KMS-11 (cell line): ENCODE data around the gene CAPN1.
"Not testable (repeated sequence)": the region's sequence is repeated elsewhere in the genome, so short reads cannot be mapped to it uniquely, and the experiment has no call there.

Experiments
- H2AFZ ChIP-seq: fragments of 200-600 bp; sonication (generic); 2 replicates; pipeline ENCODE4 v1.6.1; 2016; ENCODE audit warnings: antibody characterized with exemption, mixed run types, low read depth
- H3K27ac ChIP-seq: fragments of 200-600 bp; sonication (generic); 2 replicates; pipeline ENCODE4 v1.6.1; 2016; ENCODE audit warnings: mild to moderate bottlenecking, mixed run types
- H3K27me3 ChIP-seq: fragments of 200-600 bp; sonication (generic); 2 replicates; pipeline ENCODE4 v1.6.1; 2017; ENCODE audit warnings: mild to moderate bottlenecking, low read depth, mixed run types, moderate library complexity; ENCODE audit not compliant: insufficient read depth
- H3K36me3 ChIP-seq: fragments of 200-600 bp; sonication (generic); 2 replicates; pipeline ENCODE4 v1.6.1; 2017; ENCODE audit warnings: mild to moderate bottlenecking, mixed run types; ENCODE audit not compliant: insufficient read depth
- H3K4me1 ChIP-seq: fragments of 200-600 bp; sonication (generic); 2 replicates; pipeline ENCODE4 v1.6.1; 2016; ENCODE audit warnings: mild to moderate bottlenecking, low read depth, mixed run types; ENCODE audit not compliant: poor library complexity, severe bottlenecking
- H3K4me2 ChIP-seq: fragments of 200-600 bp; sonication (generic); 2 replicates; pipeline ENCODE4 v1.7.0; 2016; ENCODE audit warnings: mild to moderate bottlenecking, mixed run types
- H3K4me3 ChIP-seq: fragments of 200-600 bp; sonication (generic); IDR thresholded peaks from 2 replicates; pipeline ENCODE4 v1.6.1; 2017; ENCODE audit warnings: low read depth, low read length, mixed read lengths; ENCODE audit not compliant: insufficient read depth
- H3K79me2 ChIP-seq: fragments of 200-600 bp; sonication (generic); 2 replicates; pipeline ENCODE4 v1.6.1; 2016; ENCODE audit warnings: low read depth, mixed run types; ENCODE audit not compliant: insufficient read depth
- H3K9ac ChIP-seq: fragments of 200-600 bp; sonication (generic); 2 replicates; pipeline ENCODE4 v1.6.1; 2016; ENCODE audit warnings: mild to moderate bottlenecking, mixed run types
- H4K20me1 ChIP-seq: fragments of 200-600 bp; sonication (generic); 2 replicates; pipeline ENCODE4 v1.6.1; 2016; ENCODE audit warnings: mild to moderate bottlenecking, mixed run types; ENCODE audit not compliant: insufficient read depth
- CTCF ChIP-seq: fragments of 200-600 bp; sonication (generic); conservative IDR thresholded peaks from 2 replicates; pipeline ENCODE4 v1.6.1; 2017; ENCODE audit warnings: low read depth, mild to moderate bottlenecking, antibody characterized with exemption, low read length, moderate library complexity, mixed read lengths

The CAPN1 gene

GRCh38 chr11:65141896-65142494 lies 39.7 kb upstream of the CAPN1 start:
- H3K27me3 ChIP-seq = no peaks in the 10 kb centered on the region
- no peak overlapping the region for H3K9ac ChIP-seq
- no peak overlapping the region for H3K4me2 ChIP-seq
- no peaks in the 10 kb centered on the region for H3K4me1 ChIP-seq
- no peak overlapping the region for H3K4me3 ChIP-seq
- TF ChIP-seq CTCF = no peak
- H2AFZ ChIP-seq = no peak overlapping the region
- H3K36me3 ChIP-seq = no peaks in the 10 kb centered on the region
- H3K79me2 ChIP-seq = no peaks in the 10 kb centered on the region
- H4K20me1 ChIP-seq = no peaks in the 10 kb centered on the region
- no peak overlapping the region for H3K27ac ChIP-seq

GRCh38 chr11:65147352-65148075 lies 34.2 kb upstream of the CAPN1 start:
- no peaks in the 10 kb centered on the region for H3K36me3 ChIP-seq
- TF ChIP-seq CTCF = no peak
- H3K27ac ChIP-seq = no peak overlapping the region
- no peaks in the 10 kb centered on the region for H3K27me3 ChIP-seq
- no peak overlapping the region for H3K4me3 ChIP-seq
- H2AFZ ChIP-seq = no peak overlapping the region
- no peaks in the 10 kb centered on the region for H3K79me2 ChIP-seq
- no peaks in the 10 kb centered on the region for H3K4me1 ChIP-seq
- no peak overlapping the region for H3K9ac ChIP-seq
- no peak overlapping the region for H3K4me2 ChIP-seq
- H4K20me1 ChIP-seq = no peaks in the 10 kb centered on the region

- no peaks in the 10 kb centered on the region for H4K20me1 ChIP-seq
Measured at GRCh38 chr11:65148657-65149056, 33.1 kb upstream of the CAPN1 start.

GRCh38 chr11:65150131-65150508 lies 31.6 kb upstream of the CAPN1 start:
- not testable (repeated sequence) for H4K20me1 ChIP-seq, H3K27ac ChIP-seq, H3K4me1 ChIP-seq, H2AFZ ChIP-seq, H3K4me2 ChIP-seq, H3K27me3 ChIP-seq, H3K79me2 ChIP-seq, H3K4me3 ChIP-seq, H3K36me3 ChIP-seq, H3K9ac ChIP-seq

More at GRCh38 chr11:65148657-65149056, 33.1 kb upstream of the CAPN1 start:
- Histone ChIP-seq H3K36me3 (no peaks in the 10 kb centered on the region), H3K4me3 (no peak overlapping the region), H3K79me2 (no peaks in the 10 kb centered on the region), H2AFZ (no peak overlapping the region), H3K4me1 (no peaks in the 10 kb centered on the region), H3K27me3 (no peaks in the 10 kb centered on the region), H3K9ac (no peak overlapping the region), H3K4me2 (no peak overlapping the region), H3K27ac (no peak overlapping the region)
- TF ChIP-seq CTCF = no peak
